ENCODE measurements around the gene ATP1B1.

The ATP1B1 gene

GRCh38 chr1:169106095-169106920 is at the start of gene ATP1B1:
Gene ATP1B1 (plus strand): TSS chr1:169106690. CDS start chr1:169106830, 140 bp downstream.
- peak; percentile 50 to 59 for TF ChIP-seq CTCF (IDR thresholded peaks at IDR 0.05)
- DNase-seq, result peak; percentile 75 to 88
- Histone ChIP-seq H3K27ac (peak within 1 kb of the TSS; percentile 67 to 74), H3K36me3 (no peaks in the 10 kb centered on the region), H3K9me3 (no peaks in the 10 kb centered on the region), H3K4me1 (peaks cover 0 to 46% (median 25%) of the 10 kb centered on the region in 4 donors), H3K27me3 (no peaks in the 10 kb centered on the region), H3K4me3 (peak within 1 kb of the TSS; percentile 66 to 81)
- intact Hi-C loops (cut with DNase I; ENCODE audit: low total_unique reads), result no loop called here

DNA sequence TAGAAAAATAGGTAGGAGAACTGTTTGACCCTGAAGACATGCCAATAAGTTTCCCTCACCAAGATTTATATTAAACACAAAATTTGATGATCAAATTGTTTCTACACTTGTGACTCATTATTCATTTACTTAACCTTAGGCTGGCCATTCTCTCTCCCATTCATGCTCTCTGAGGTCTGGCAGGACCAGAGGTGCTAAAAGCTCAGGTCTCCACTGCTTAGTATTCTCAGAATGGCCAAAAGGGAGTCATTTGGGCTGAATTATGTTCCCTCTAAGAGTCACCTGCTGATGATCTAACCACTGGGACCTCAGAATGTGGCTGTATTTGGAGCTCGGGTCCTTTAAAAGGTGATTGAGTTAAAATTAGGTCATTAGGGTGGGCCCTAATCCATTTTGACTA is 47.1 kb upstream of the ATP1B1 start:
- no peaks in the 10 kb centered on the region for H3K4me1 ChIP-seq
- no peak overlapping the region for H3K27ac ChIP-seq
- no peak for DNase-seq
- peaks cover 0 to 7% (median 0%) of the 10 kb centered on the region in 3 donors for H3K9me3 ChIP-seq
- no peak for TF ChIP-seq CTCF (IDR thresholded peaks at IDR 0.05)
- no peak overlapping the region for H3K4me3 ChIP-seq
- no peaks in the 10 kb centered on the region for H3K36me3 ChIP-seq
- H3K27me3 ChIP-seq, result no peaks in the 10 kb centered on the region
- intact Hi-C loops (cut with DNase I; ENCODE audit: low total_unique reads), result no loop called here

- TF ChIP-seq CTCF (IDR thresholded peaks at IDR 0.05), result no peak
- no peak for DNase-seq
- H3K4me3 ChIP-seq, result no peak overlapping the region
- no peaks in the 10 kb centered on the region for H3K27me3 ChIP-seq
- no peaks in the 10 kb centered on the region for H3K4me1 ChIP-seq
- no peaks in the 10 kb centered on the region for H3K36me3 ChIP-seq
- intact Hi-C loops (cut with DNase I; ENCODE audit: low total_unique reads), result no loop called here
- H3K9me3 ChIP-seq, result peaks cover 0 to 7% (median 0%) of the 10 kb centered on the region in 3 donors
- no peak overlapping the region for H3K27ac ChIP-seq
Observed at GRCh38 chr1:169060043-169060722, 46.3 kb upstream of the ATP1B1 start.

DNA sequence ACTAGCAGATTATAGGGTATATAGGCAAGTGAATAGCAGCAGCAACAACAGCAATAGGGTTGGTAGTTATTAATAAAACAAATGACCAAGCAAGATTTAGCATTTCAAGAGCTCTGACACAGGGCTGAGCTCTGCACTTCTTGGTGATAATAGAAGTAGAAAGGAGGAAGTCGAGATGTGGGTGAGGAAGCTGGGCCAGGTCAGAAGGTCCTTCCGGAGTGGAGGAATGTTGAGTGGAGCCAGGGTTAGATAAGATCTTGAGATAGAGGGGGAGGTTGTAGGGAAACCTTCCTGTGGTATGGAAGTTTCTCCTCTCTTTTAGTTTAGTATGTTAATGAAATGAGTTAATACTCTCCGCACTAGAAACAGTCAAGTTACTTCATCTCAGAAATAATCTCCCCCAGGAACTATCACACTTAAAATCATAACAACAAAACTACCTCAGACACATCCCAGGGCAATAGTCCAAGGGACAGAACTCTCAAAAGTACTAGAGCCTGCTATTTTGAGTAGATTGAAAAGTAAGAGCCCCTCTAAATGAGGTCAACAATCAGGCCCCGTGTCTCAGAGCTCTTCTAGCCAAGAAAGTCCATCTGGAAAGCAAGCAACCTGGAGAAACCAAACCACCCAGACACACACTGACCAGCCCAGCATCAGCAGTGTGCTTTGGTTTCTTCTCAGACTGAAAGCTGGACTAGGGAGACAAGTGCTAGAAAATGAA is 45.4 kb upstream of the ATP1B1 start:
- intact Hi-C loops (cut with DNase I; ENCODE audit: low total_unique reads), result no loop called here
- Histone ChIP-seq H3K4me3 (no peak overlapping the region), H3K27me3 (no peaks in the 10 kb centered on the region), H3K27ac (no peak overlapping the region), H3K9me3 (peaks cover 0 to 7% (median 0%) of the 10 kb centered on the region in 3 donors), H3K4me1 (no peaks in the 10 kb centered on the region), H3K36me3 (no peaks in the 10 kb centered on the region)
- TF ChIP-seq CTCF (IDR thresholded peaks at IDR 0.05), result no peak
- DNase-seq, result no peak

DNA sequence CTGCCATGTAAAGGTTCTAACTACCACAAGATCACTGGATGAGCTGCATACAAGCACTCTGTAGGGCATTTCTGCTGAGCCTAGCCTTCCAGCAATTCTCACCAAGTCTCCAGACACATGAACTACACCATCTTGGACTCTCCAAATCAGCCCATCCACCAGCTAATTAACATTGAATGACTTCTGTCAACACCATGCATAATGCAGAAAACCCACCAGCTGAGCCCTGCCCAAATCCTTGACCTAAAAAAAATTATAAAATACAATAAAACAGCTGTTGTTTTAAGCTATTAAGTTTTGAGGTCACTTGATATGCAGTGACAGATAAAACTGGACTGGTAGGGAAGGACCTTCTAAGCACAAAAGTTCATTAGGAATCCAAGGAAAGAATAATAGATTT is 44.3 kb upstream of the ATP1B1 start:
- no peak for TF ChIP-seq CTCF (IDR thresholded peaks at IDR 0.05)
- intact Hi-C loops (cut with DNase I; ENCODE audit: low total_unique reads), result no loop called here
- Histone ChIP-seq H3K36me3 (no peaks in the 10 kb centered on the region), H3K27me3 (no peaks in the 10 kb centered on the region), H3K9me3 (peaks cover 0 to 7% (median 0%) of the 10 kb centered on the region in 3 donors), H3K27ac (no peak overlapping the region), H3K4me3 (no peak overlapping the region), H3K4me1 (no peaks in the 10 kb centered on the region)
- no peak for DNase-seq
